ENCODE measurements around the gene KCTD17. TPM values are rescaled to one million over a fixed set of nuclear protein-coding genes. Genes with fewer than 3 reads are reported as not detected.

Gene KCTD17
- total RNA-seq, 1 donor from 2014 or later: 53.7 TPM

GRCh38 chr22:37032134-37032534 lies 19.4 kb upstream of the KCTD17 start:
- H3K9me3 Mint-ChIP-seq: no peaks in the 10 kb centered on the region
- H3K4me1 Mint-ChIP-seq (ENCODE audit: unreplicated experiment): peaks cover 35% of the 10 kb centered on the region
- H3K36me3 Mint-ChIP-seq: no peaks in the 10 kb centered on the region
- no peak for DNase-seq (ENCODE audit: extremely low spot score, unreplicated experiment)
- peak overlapping the region; percentile 84 for H3K27ac Mint-ChIP-seq
- no peak for TF ChIP-seq CTCF (conservative IDR thresholded peaks at IDR 0.05)
- no peaks in the 10 kb centered on the region for H3K27me3 Mint-ChIP-seq
- H3K4me3 Mint-ChIP-seq: peak overlapping the region; percentile 67

- Mint-ChIP-seq H3K4me3 (no peak overlapping the region), H3K36me3 (no peaks in the 10 kb centered on the region), H3K9me3 (no peaks in the 10 kb centered on the region), H3K27ac (peak overlapping the region; percentile 84), H3K4me1 (ENCODE audit: unreplicated experiment) (peaks cover 35% of the 10 kb centered on the region), H3K27me3 (peaks cover 3% of the 10 kb centered on the region)
- no peak for TF ChIP-seq CTCF (conservative IDR thresholded peaks at IDR 0.05)
- no peak for DNase-seq (ENCODE audit: extremely low spot score, unreplicated experiment)
Measured at GRCh38 chr22:37032535-37033460, 18.7 kb upstream of the KCTD17 start.

- no peak for DNase-seq (ENCODE audit: extremely low spot score, unreplicated experiment)
- Mint-ChIP-seq H3K4me3 (peak overlapping the region; percentile 43), H3K27ac (peak overlapping the region; percentile 84), H3K36me3 (no peaks in the 10 kb centered on the region), H3K4me1 (ENCODE audit: unreplicated experiment) (peaks cover 35% of the 10 kb centered on the region), H3K27me3 (peaks cover 3% of the 10 kb centered on the region), H3K9me3 (no peaks in the 10 kb centered on the region)
- no peak for TF ChIP-seq CTCF (conservative IDR thresholded peaks at IDR 0.05)
Measured at GRCh38 chr22:37033605-37034430, 17.7 kb upstream of the KCTD17 start.

- TF ChIP-seq CTCF (conservative IDR thresholded peaks at IDR 0.05): no peak
- Mint-ChIP-seq H3K36me3 (no peaks in the 10 kb centered on the region), H3K4me3 (no peak overlapping the region), H3K4me1 (ENCODE audit: unreplicated experiment) (peaks cover 34% of the 10 kb centered on the region), H3K27ac (no peak overlapping the region), H3K9me3 (no peaks in the 10 kb centered on the region), H3K27me3 (peaks cover 3% of the 10 kb centered on the region)
- no peak for DNase-seq (ENCODE audit: extremely low spot score, unreplicated experiment)
Measured at GRCh38 chr22:37036655-37037377, 14.7 kb upstream of the KCTD17 start.

GRCh38 chr22:37037669-37038068 lies 13.9 kb upstream of the KCTD17 start:
- no peak for DNase-seq (ENCODE audit: extremely low spot score, unreplicated experiment)
- H3K9me3 Mint-ChIP-seq: no peaks in the 10 kb centered on the region
- H3K27ac Mint-ChIP-seq: no peak overlapping the region
- peaks cover 3% of the 10 kb centered on the region for H3K27me3 Mint-ChIP-seq
- H3K36me3 Mint-ChIP-seq: no peaks in the 10 kb centered on the region
- no peak for TF ChIP-seq CTCF (conservative IDR thresholded peaks at IDR 0.05)
- peaks cover 26% of the 10 kb centered on the region for H3K4me1 Mint-ChIP-seq (ENCODE audit: unreplicated experiment)
- H3K4me3 Mint-ChIP-seq: no peak overlapping the region
